GM12878 (cell line): ENCODE data around the gene NLGN1. TPM values are rescaled to one million over a fixed set of nuclear protein-coding genes. Genes with fewer than 3 reads are reported as not detected.

ENCODE experiments used
- ATAC-seq: fragments of 200-7000 bp; cut with Tn5 transposase; 3 replicates; pipeline ENCODE4 v1.9.1; 2020; ENCODE audit warnings: mild to moderate bottlenecking, moderate library complexity
- BruUV-seq: library from RNA; stranded (reverse); fragments of 400-500 nt; replicated peaks from 2 replicates; lab custom pipeline; 2021; lab: Mats Ljungman, UMichigan
- CTCF ChIA-PET: fragments of 300-600 bp; sonication (Branson Sonifier 250); formaldehyde crosslinking; extraction: SDS; loops from one replicate; lab custom pipeline; 2021; ENCODE audit warnings: inconsistent platforms; lab: Yijun Ruan, JAX
- POLR2A ChIA-PET: fragments of 350-600 bp; formaldehyde crosslinking; extraction: SDS; loops from one replicate; lab custom pipeline; 2021; ENCODE audit warnings: inconsistent platforms; lab: Charles Lee
- RAD21 ChIA-PET: fragments of 300-600 bp; sonication (Branson Sonifier 250); formaldehyde crosslinking; loops from one replicate; lab custom pipeline; 2023; ENCODE audit warnings: antibody characterized with exemption; ENCODE audit not compliant: unreplicated experiment; lab: Charles Lee
- SMC1A ChIA-PET: fragments of 300-600 bp; sonication (Branson Sonifier 250); formaldehyde crosslinking; loops from one replicate; lab custom pipeline; 2023; ENCODE audit not compliant: unreplicated experiment, uncharacterized antibody; lab: Charles Lee
- DNase-seq: peaks from one replicate; pipeline ENCODE4 v3.0.0-alpha.2; 2011; ENCODE audit warnings: low read depth, low spot score
- FAIRE-seq: peaks from 3 replicates; lab custom pipeline; 2011; peaks lifted over from hg19 to GRCh38; lab: Jason Lieb, UNC
- H2AFZ ChIP-seq: 2 replicates; pipeline ENCODE4 v1.6.0; 2011; ENCODE audit warnings: low read depth, low read length, control low read depth; ENCODE audit not compliant: control insufficient read depth
- H3K27ac ChIP-seq: 2 replicates; pipeline ENCODE4 v1.5.1; 2011; ENCODE audit warnings: control low read depth; ENCODE audit not compliant: control insufficient read depth, insufficient read depth
- H3K27me3 ChIP-seq, 2 experiments: replicated peaks in 1 of 2; 2 replicates each; pipeline versions ENCODE4 v1.6.0 to v1.6.1; 2011; ENCODE audit warnings: low read length in 1 of 2; ENCODE audit not compliant: control insufficient read depth in 2 of 2, insufficient read depth in 2 of 2
- H3K36me3 ChIP-seq, 2 experiments: 2 replicates each; pipeline ENCODE4 v1.5.1; 2011; ENCODE audit warnings: low read length in 1 of 2; ENCODE audit not compliant: control insufficient read depth in 2 of 2, insufficient read depth in 2 of 2
- H3K4me1 ChIP-seq: 2 replicates; pipeline ENCODE4 v1.6.1; 2011; ENCODE audit warnings: mild to moderate bottlenecking, low read length, moderate library complexity, mixed read lengths; ENCODE audit not compliant: control insufficient read depth, insufficient read depth
- H3K4me2 ChIP-seq: 2 replicates; pipeline ENCODE4 v1.6.0; 2011; ENCODE audit warnings: control low read depth; ENCODE audit not compliant: control insufficient read depth, insufficient read depth
- H3K4me3 ChIP-seq: fragments of 200-600 bp; sonication (generic); 2 replicates; pipeline ENCODE4 v1.5.1; 2016
- H3K79me2 ChIP-seq: 2 replicates; pipeline ENCODE4 v1.6.0; 2011; ENCODE audit warnings: low read length; ENCODE audit not compliant: control insufficient read depth, insufficient read depth
- H3K9ac ChIP-seq: 2 replicates; pipeline ENCODE4 v1.8.0; 2011; ENCODE audit warnings: low read length, control low read depth, mixed read lengths; ENCODE audit not compliant: control insufficient read depth, insufficient read depth
- H3K9me3 ChIP-seq: replicated peaks from 3 replicates; pipeline ENCODE4 v1.5.1; 2011; ENCODE audit warnings: mild to moderate bottlenecking, low read length; ENCODE audit not compliant: control insufficient read depth, insufficient read depth
- H4K20me1 ChIP-seq: 2 replicates; pipeline ENCODE4 v1.6.0; 2011; ENCODE audit not compliant: control insufficient read depth, insufficient read depth
- ATF7 ChIP-seq: fragments of 450-650 bp; IDR thresholded peaks from 2 replicates; pipeline ENCODE4 v1.6.1; 2016; ENCODE audit warnings: low read depth, mild to moderate bottlenecking
- BACH1 ChIP-seq: fragments of 450-650 bp; IDR thresholded peaks from 2 replicates; pipeline ENCODE4 v1.6.1; 2017; ENCODE audit warnings: mild to moderate bottlenecking, borderline replicate concordance
- BMI1 ChIP-seq: fragments of 450-650 bp; IDR thresholded peaks from 2 replicates; pipeline ENCODE4 v1.6.1; 2016; ENCODE audit warnings: mild to moderate bottlenecking, moderate library complexity, borderline replicate concordance
- SKIL ChIP-seq: fragments of 450-650 bp; IDR thresholded peaks from 2 replicates; pipeline ENCODE4 v1.6.1; 2017; ENCODE audit warnings: mild to moderate bottlenecking, low read depth, inconsistent platforms; ENCODE audit not compliant: poor library complexity, severe bottlenecking
- SMARCA5 ChIP-seq: fragments of 450-650 bp; IDR thresholded peaks from 2 replicates; pipeline ENCODE4 v1.6.1; 2017; ENCODE audit warnings: mild to moderate bottlenecking
- ZNF622 ChIP-seq: fragments of 450-650 bp; IDR thresholded peaks from 2 replicates; pipeline ENCODE4 v1.6.1; 2017; ENCODE audit warnings: mild to moderate bottlenecking, inconsistent platforms
- WGBS: methylation state at CpG from one replicate; pipeline ENCODE4 v1.1.6; 2016; ENCODE audit warnings: low lambda C conversion rate; ENCODE audit not compliant: insufficient replicate concordance, insufficient coverage; ENCODE audit errors: missing lambda C conversion rate; 5-methylcytosine and 5-hydroxymethylcytosine counted together
- in situ Hi-C: fragments of 300-500 bp; cut with MboI; formaldehyde crosslinking; loops from 9 replicates; pipeline ENCODE4 v1.14.3; 2018; ENCODE audit warnings: mixed read lengths
- intact Hi-C: fragments of 100-400 bp; cut with micrococcal nuclease; formaldehyde crosslinking; loops from one replicate; pipeline ENCODE4 v1.14.2; 2022; ENCODE audit not compliant: unreplicated experiment
- polyA plus RNA-seq, 11 experiments: library from polyadenylated mRNA; depleted of rRNA in 4 of 11; unstranded in 6 of 11; stranded (reverse) in 5 of 11; fragments of >200 nt; fragmentation: Nextera tagmentation in 4 of 11; fragmentation: Illumina TruSeq in 1 of 11; extraction: Ambion mirVana in 4 of 11; extraction: Trizol in 1 of 11; gene quantifications; 1 replicate in 1 of 11; 2 replicates in 10 of 11; pipeline versions ENCODE4 v1.2.1 to v1.2.3, GENCODE V29; 2011 to 2016; ENCODE audit warnings: inconsistent platforms in 2 of 11, missing spikeins in 2 of 11, low read depth in 1 of 11
- total RNA-seq, 4 experiments: library from RNA; depleted of rRNA in 3 of 4; stranded (reverse); fragments of >200 nt in 3 of 4; fragmentation: Illumina TruSeq in 1 of 4; extraction: Trizol in 1 of 4; gene quantifications; 2 replicates each; pipeline versions ENCODE4 v1.2.1 to v1.2.3, GENCODE V29; 2013 to 2021
- TF ChIP-seq, protein P1 (sequence below): fragments of 450-650 bp; IDR thresholded peaks from 2 replicates; pipeline ENCODE4 v1.6.1; 2016; ENCODE audit warnings: mild to moderate bottlenecking, moderate library complexity, borderline replicate concordance
- TF ChIP-seq, protein P2 (sequence below): fragments of 450-650 bp; formaldehyde crosslinking; IDR thresholded peaks from 2 replicates; pipeline ENCODE4 v1.4.0; 2022; ENCODE audit warnings: mild to moderate bottlenecking, moderate library complexity

Gene NLGN1
- total and polyA plus RNA-seq, 10 of the 15 experiments (the other 5 are each of a cell fraction or from before 2014, with no cell fraction given): not detected

GRCh38 chr3:173945806-173946205, 548.3 kb downstream of the NLGN1 start:
- no peak for TF ChIP-seq BACH1
- TF ChIP-seq SKIL: no peak
- TF ChIP-seq SMARCA5: no peak
- TF ChIP-seq ATF7: no peak
- no peak for TF ChIP-seq ZNF622
- TF ChIP-seq, protein P1, sequence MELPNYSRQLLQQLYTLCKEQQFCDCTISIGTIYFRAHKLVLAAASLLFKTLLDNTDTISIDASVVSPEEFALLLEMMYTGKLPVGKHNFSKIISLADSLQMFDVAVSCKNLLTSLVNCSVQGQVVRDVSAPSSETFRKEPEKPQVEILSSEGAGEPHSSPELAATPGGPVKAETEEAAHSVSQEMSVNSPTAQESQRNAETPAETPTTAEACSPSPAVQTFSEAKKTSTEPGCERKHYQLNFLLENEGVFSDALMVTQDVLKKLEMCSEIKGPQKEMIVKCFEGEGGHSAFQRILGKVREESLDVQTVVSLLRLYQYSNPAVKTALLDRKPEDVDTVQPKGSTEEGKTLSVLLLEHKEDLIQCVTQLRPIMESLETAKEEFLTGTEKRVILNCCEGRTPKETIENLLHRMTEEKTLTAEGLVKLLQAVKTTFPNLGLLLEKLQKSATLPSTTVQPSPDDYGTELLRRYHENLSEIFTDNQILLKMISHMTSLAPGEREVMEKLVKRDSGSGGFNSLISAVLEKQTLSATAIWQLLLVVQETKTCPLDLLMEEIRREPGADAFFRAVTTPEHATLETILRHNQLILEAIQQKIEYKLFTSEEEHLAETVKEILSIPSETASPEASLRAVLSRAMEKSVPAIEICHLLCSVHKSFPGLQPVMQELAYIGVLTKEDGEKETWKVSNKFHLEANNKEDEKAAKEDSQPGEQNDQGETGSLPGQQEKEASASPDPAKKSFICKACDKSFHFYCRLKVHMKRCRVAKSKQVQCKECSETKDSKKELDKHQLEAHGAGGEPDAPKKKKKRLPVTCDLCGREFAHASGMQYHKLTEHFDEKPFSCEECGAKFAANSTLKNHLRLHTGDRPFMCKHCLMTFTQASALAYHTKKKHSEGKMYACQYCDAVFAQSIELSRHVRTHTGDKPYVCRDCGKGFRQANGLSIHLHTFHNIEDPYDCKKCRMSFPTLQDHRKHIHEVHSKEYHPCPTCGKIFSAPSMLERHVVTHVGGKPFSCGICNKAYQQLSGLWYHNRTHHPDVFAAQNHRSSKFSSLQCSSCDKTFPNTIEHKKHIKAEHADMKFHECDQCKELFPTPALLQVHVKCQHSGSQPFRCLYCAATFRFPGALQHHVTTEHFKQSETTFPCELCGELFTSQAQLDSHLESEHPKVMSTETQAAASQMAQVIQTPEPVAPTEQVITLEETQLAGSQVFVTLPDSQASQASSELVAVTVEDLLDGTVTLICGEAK: no peak
- no peak for TF ChIP-seq BMI1
- TF ChIP-seq, protein P2, sequence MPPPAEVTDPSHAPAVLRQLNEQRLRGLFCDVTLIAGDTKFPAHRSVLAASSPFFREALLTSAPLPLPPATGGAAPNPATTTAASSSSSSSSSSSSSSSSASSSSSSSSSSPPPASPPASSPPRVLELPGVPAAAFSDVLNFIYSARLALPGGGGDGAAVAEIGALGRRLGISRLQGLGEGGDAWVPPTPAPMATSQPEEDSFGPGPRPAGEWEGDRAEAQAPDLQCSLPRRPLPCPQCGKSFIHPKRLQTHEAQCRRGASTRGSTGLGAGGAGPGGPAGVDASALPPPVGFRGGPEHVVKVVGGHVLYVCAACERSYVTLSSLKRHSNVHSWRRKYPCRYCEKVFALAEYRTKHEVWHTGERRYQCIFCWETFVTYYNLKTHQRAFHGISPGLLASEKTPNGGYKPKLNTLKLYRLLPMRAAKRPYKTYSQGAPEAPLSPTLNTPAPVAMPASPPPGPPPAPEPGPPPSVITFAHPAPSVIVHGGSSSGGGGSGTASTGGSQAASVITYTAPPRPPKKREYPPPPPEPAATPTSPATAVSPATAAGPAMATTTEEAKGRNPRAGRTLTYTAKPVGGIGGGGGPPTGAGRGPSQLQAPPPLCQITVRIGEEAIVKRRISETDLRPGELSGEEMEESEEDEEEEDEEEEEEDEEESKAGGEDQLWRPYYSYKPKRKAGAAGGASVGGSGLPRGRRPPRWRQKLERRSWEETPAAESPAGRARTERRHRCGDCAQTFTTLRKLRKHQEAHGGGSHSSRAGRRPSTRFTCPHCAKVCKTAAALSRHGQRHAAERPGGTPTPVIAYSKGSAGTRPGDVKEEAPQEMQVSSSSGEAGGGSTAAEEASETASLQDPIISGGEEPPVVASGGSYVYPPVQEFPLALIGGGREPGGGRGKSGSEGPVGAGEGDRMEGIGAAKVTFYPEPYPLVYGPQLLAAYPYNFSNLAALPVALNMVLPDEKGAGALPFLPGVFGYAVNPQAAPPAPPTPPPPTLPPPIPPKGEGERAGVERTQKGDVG (CRISPR knock-in tag): no peak
- TF ChIP-seq, all 136 proteins: peak for 0
- H3K27me3 ChIP-seq: no peaks in the 10 kb centered on the region
- in situ Hi-C loops (no loop called here), intact Hi-C loops (no loop called here)
- ATAC-seq (no peak), DNase-seq (no peak), FAIRE-seq (no peak)
- H3K4me2 ChIP-seq: no peak overlapping the region
- H4K20me1 ChIP-seq: no peaks in the 10 kb centered on the region
- no peak overlapping the region for H2AFZ ChIP-seq
- H3K9ac ChIP-seq: no peak overlapping the region
- no peaks in the 10 kb centered on the region for H3K4me1 ChIP-seq
- H3K27ac ChIP-seq: no peak overlapping the region
- no peaks in the 10 kb centered on the region for H3K79me2 ChIP-seq
- no TSS peak for BruUV-seq
- H3K4me3 ChIP-seq: no peak overlapping the region
- ChIA-PET RAD21 (no interaction called here), POLR2A (no interaction called here), CTCF (interaction anchor here (0.5 kb wide), 1 partner anchor 449 kb away, joined by 3 read pairs; no protein-coding TSS in a partner anchor), SMC1A (interaction anchor here (1.0 kb wide), 1 partner anchor 11 kb away, joined by 4 read pairs; no protein-coding TSS in a partner anchor)
- WGBS: 0% methylated on average over 1 of the region's 1 CpG
- no peaks in the 10 kb centered on the region for H3K9me3 ChIP-seq
- H3K36me3 ChIP-seq: no peaks in the 10 kb centered on the region
